ENCODE measurements around the gene TCOF1. TPM values are rescaled to one million over a fixed set of nuclear protein-coding genes. Genes with fewer than 3 reads are reported as not detected.
A peak's percentile ranks its signal among the peaks of the same experiment; 100 is the strongest.

The TCOF1 gene
- total RNA-seq, 5 donors from 2014 or later (not counting 1 experiment from before 2014, with no cell fraction given) = 50.4 to 67.8 (median 58.4) TPM

DNA sequence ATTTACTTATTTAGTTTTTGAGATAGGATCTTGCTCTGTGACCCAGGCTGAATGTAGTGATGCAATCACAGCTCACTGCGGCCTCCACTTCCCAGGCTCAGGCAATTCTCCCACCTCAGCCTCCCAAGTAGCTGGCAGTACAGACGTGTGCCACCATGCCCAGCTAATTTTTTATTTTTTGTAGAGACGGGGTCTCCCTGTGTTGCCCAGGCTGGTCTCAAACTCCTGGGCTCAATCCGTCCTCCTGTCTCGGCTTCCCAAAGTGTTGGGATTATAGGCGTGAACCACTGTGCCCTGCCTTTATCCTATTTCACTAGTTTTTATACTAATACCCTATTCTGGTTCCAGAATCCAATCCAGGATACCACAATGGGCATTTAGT lies 85.2 kb downstream of the TCOF1 start:
- Histone ChIP-seq H3K4me3 (ENCODE audit: control insufficient read depth in 1 of 2, extremely low read depth in 1 of 2, low read length in 1 of 2) (no peak overlapping the region), H3K27me3 (replicated peaks in 1 of 2; ENCODE audit: control insufficient read depth in 2 of 2, extremely low read depth in 1 of 2, insufficient read depth in 2 of 2, low read length in 1 of 2) (no peaks in the 10 kb centered on the region), H3K27ac (ENCODE audit: low read length) (no peak overlapping the region), H3K9me3 (no peaks in the 10 kb centered on the region), H3K36me3 (ENCODE audit: control insufficient read depth in 2 of 2, extremely low read depth in 1 of 2, insufficient read depth in 1 of 2, low read length in 1 of 2) (peaks cover 22 to 46% of the 10 kb centered on the region in 2 donors), H3K4me1 (ENCODE audit: control insufficient read depth in 1 of 2, extremely low read depth in 1 of 2, insufficient read depth in 2 of 2, low read length in 2 of 2) (peaks cover 8 to 13% of the 10 kb centered on the region in 2 experiments)
- CTCF ChIA-PET = no interaction called here
- no peaks in the 10 kb centered on the region for H3K27me3 Mint-ChIP-seq
- H3K9me3 Mint-ChIP-seq = no peaks in the 10 kb centered on the region
- POLR2A ChIA-PET = no interaction called here
- peaks cover 38% of the 10 kb centered on the region for H3K36me3 Mint-ChIP-seq
- no peak for ATAC-seq (replicated peaks in 1 of 4)
- DNase-seq = no peak
- H3K4me1 Mint-ChIP-seq = peaks cover 13 to 19% (median 18%) of the 10 kb centered on the region in 3 donors
- H3K27ac Mint-ChIP-seq = no peak overlapping the region
- no peak overlapping the region for H3K4me3 Mint-ChIP-seq
- WGBS (ENCODE audit: insufficient coverage) = 81% methylated on average over 5 of the region's 6 CpGs

- DNase-seq = no peak
- no peaks in the 10 kb centered on the region for H3K9me3 ChIP-seq
- POLR2A ChIA-PET = interaction anchor here in 1 of 2 donors (0.6 kb wide), 1 partner anchor 495 kb away, joined by 3 read pairs; no protein-coding TSS in a partner anchor
- H3K9me3 Mint-ChIP-seq = no peaks in the 10 kb centered on the region
- no peak overlapping the region for H3K27ac ChIP-seq (ENCODE audit: low read length)
- no peak overlapping the region for H3K4me3 ChIP-seq (ENCODE audit: control insufficient read depth in 1 of 2, extremely low read depth in 1 of 2, low read length in 1 of 2)
- peak in 2 of 4 experiments; percentile 9 to 21 for ATAC-seq (replicated peaks in 1 of 4)
- peaks cover 22 to 53% of the 10 kb centered on the region in 2 donors for H3K36me3 ChIP-seq (ENCODE audit: control insufficient read depth in 2 of 2, extremely low read depth in 1 of 2, insufficient read depth in 1 of 2, low read length in 1 of 2)
- peaks cover 46% of the 10 kb centered on the region for H3K36me3 Mint-ChIP-seq
- H3K27me3 Mint-ChIP-seq = no peaks in the 10 kb centered on the region
- peaks cover 15 to 21% of the 10 kb centered on the region in 2 experiments for H3K4me1 ChIP-seq (ENCODE audit: control insufficient read depth in 1 of 2, extremely low read depth in 1 of 2, insufficient read depth in 2 of 2, low read length in 2 of 2)
- H3K27me3 ChIP-seq (replicated peaks in 1 of 2; ENCODE audit: control insufficient read depth in 2 of 2, extremely low read depth in 1 of 2, insufficient read depth in 2 of 2, low read length in 1 of 2) = no peaks in the 10 kb centered on the region
- no peak overlapping the region for H3K4me3 Mint-ChIP-seq
- peaks cover 21 to 27% (median 26%) of the 10 kb centered on the region in 3 donors for H3K4me1 Mint-ChIP-seq
- H3K27ac Mint-ChIP-seq = no peak overlapping the region
- CTCF ChIA-PET = interaction anchor here (1.1 to 1.7 kb wide), 2 partner anchors 45 to 257 kb away, joined by 3 to 4 read pairs; partner anchors contain the start of gene RBM22 (in 1 of the 2)
- 80% methylated on average over 11 of the region's 15 CpGs for WGBS (ENCODE audit: insufficient coverage)
These were observed 86.0 kb downstream of the TCOF1 start for GRCh38 chr5:150443242-150444075.

- Mint-ChIP-seq H3K9me3 (no peaks in the 10 kb centered on the region), H3K36me3 (peaks cover 57% of the 10 kb centered on the region), H3K27me3 (no peaks in the 10 kb centered on the region), H3K27ac (no peak overlapping the region), H3K4me1 (peaks cover 26 to 35% (median 33%) of the 10 kb centered on the region in 3 donors), H3K4me3 (peak overlapping the region in 1 of 3 donors; percentile 14)
- Histone ChIP-seq H3K4me1 (ENCODE audit: control insufficient read depth in 1 of 2, extremely low read depth in 1 of 2, insufficient read depth in 2 of 2, low read length in 2 of 2) (peaks cover 18 to 29% of the 10 kb centered on the region in 2 experiments), H3K4me3 (ENCODE audit: control insufficient read depth in 1 of 2, extremely low read depth in 1 of 2, low read length in 1 of 2) (no peak overlapping the region), H3K27ac (ENCODE audit: low read length) (no peak overlapping the region), H3K9me3 (no peaks in the 10 kb centered on the region), H3K36me3 (ENCODE audit: control insufficient read depth in 2 of 2, extremely low read depth in 1 of 2, insufficient read depth in 1 of 2, low read length in 1 of 2) (peaks cover 22 to 53% of the 10 kb centered on the region in 2 donors), H3K27me3 (replicated peaks in 1 of 2; ENCODE audit: control insufficient read depth in 2 of 2, extremely low read depth in 1 of 2, insufficient read depth in 2 of 2, low read length in 1 of 2) (no peaks in the 10 kb centered on the region)
- POLR2A ChIA-PET = interaction anchor here in 1 of 2 donors (0.6 kb wide), 1 partner anchor 52 kb away, joined by 9 read pairs; no protein-coding TSS in a partner anchor
- WGBS (ENCODE audit: insufficient coverage) = 94% methylated on average over 8 of the region's 9 CpGs
- CTCF ChIA-PET = interaction anchor here (1.1 to 1.7 kb wide), 2 partner anchors 46 to 256 kb away, joined by 3 to 4 read pairs; partner anchors contain the start of gene RBM22 (in 1 of the 2)
- ATAC-seq (replicated peaks in 1 of 4) (no peak), DNase-seq (no peak)
These were observed 87.3 kb downstream of the TCOF1 start for GRCh38 chr5:150444770-150445169.

- H3K27ac ChIP-seq (ENCODE audit: low read length) = no peak overlapping the region
- DNase-seq = no peak
- H3K36me3 ChIP-seq (ENCODE audit: control insufficient read depth in 2 of 2, extremely low read depth in 1 of 2, insufficient read depth in 1 of 2, low read length in 1 of 2) = peaks cover 19 to 53% of the 10 kb centered on the region in 2 donors
- H3K27me3 ChIP-seq (replicated peaks in 1 of 2; ENCODE audit: control insufficient read depth in 2 of 2, extremely low read depth in 1 of 2, insufficient read depth in 2 of 2, low read length in 1 of 2) = no peaks in the 10 kb centered on the region
- WGBS (ENCODE audit: insufficient coverage) = 71% methylated on average over 1 of the region's 2 CpGs
- CTCF ChIA-PET = interaction anchor here (0.6 to 1.2 kb wide), 2 partner anchors 9 to 12 kb away, joined by 3 read pairs; no protein-coding TSS in a partner anchor
- no peaks in the 10 kb centered on the region for H3K9me3 ChIP-seq
- Mint-ChIP-seq H3K4me3 (peak overlapping the region in 1 of 3 donors; percentile 42), H3K36me3 (peaks cover 57% of the 10 kb centered on the region), H3K9me3 (no peaks in the 10 kb centered on the region), H3K27me3 (no peaks in the 10 kb centered on the region), H3K4me1 (peaks cover 26 to 37% (median 35%) of the 10 kb centered on the region in 3 donors), H3K27ac (peak overlapping the region; percentile 11 to 49)
- no peak for ATAC-seq (replicated peaks in 1 of 4)
- H3K4me3 ChIP-seq (ENCODE audit: control insufficient read depth in 1 of 2, extremely low read depth in 1 of 2, low read length in 1 of 2) = no peak overlapping the region
- POLR2A ChIA-PET = interaction anchor here in 1 of 2 donors (0.7 to 1.3 kb wide), 2 partner anchors 35 to 802 kb away, joined by 3 to 4 read pairs; no protein-coding TSS in a partner anchor
- H3K4me1 ChIP-seq (ENCODE audit: control insufficient read depth in 1 of 2, extremely low read depth in 1 of 2, insufficient read depth in 2 of 2, low read length in 2 of 2) = peaks cover 18 to 31% of the 10 kb centered on the region in 2 experiments
These were observed 88.6 kb downstream of the TCOF1 start for GRCh38 chr5:150446088-150446487.

DNA sequence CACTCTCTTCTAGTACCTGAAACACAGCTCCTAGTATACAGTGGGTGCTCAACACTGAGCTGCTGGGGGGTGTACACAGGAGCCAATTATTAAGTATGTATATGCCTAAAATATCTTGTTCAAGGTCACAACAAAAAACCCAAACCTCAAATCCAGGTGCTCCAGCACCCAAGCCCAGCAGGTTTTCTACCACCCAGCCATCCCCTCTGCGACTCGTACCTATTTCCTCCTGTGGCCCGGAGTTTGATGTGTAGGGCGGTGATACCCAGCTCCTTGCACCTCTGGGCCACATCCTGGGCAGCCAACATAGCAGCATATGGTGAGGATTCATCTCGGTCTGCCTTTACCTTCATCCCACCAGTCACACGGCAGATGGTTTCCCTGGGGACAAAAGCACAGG lies 89.1 kb downstream of the TCOF1 start:
- Mint-ChIP-seq H3K4me3 (peak overlapping the region in 1 of 3 donors; percentile 42), H3K4me1 (peaks cover 26 to 37% (median 35%) of the 10 kb centered on the region in 3 donors), H3K27ac (peak overlapping the region; percentile 11 to 49), H3K27me3 (no peaks in the 10 kb centered on the region), H3K36me3 (peaks cover 57% of the 10 kb centered on the region), H3K9me3 (no peaks in the 10 kb centered on the region)
- Histone ChIP-seq H3K27me3 (replicated peaks in 1 of 2; ENCODE audit: control insufficient read depth in 2 of 2, extremely low read depth in 1 of 2, insufficient read depth in 2 of 2, low read length in 1 of 2) (no peaks in the 10 kb centered on the region), H3K9me3 (no peaks in the 10 kb centered on the region), H3K36me3 (ENCODE audit: control insufficient read depth in 2 of 2, extremely low read depth in 1 of 2, insufficient read depth in 1 of 2, low read length in 1 of 2) (peaks cover 19 to 53% of the 10 kb centered on the region in 2 donors), H3K4me3 (ENCODE audit: control insufficient read depth in 1 of 2, extremely low read depth in 1 of 2, low read length in 1 of 2) (no peak overlapping the region), H3K27ac (ENCODE audit: low read length) (peak overlapping the region; percentile 0), H3K4me1 (ENCODE audit: control insufficient read depth in 1 of 2, extremely low read depth in 1 of 2, insufficient read depth in 2 of 2, low read length in 2 of 2) (peaks cover 18 to 31% of the 10 kb centered on the region in 2 experiments)
- ATAC-seq (replicated peaks in 1 of 4) (no peak), DNase-seq (no peak)
- ChIA-PET POLR2A (interaction anchor here (0.5 to 1.3 kb wide), 4 partner anchors 36 to 802 kb away, joined by 3 to 6 read pairs (median 4); no protein-coding TSS in a partner anchor), CTCF (interaction anchor here (0.6 to 1.2 kb wide), 4 partner anchors 9 to 274 kb away, joined by 3 read pairs; partner anchors contain the start of gene CD74 (in 1 of the 2))
- no CpG with 5 or more reads among the region's 6 CpGs for WGBS (ENCODE audit: insufficient coverage)

DNA sequence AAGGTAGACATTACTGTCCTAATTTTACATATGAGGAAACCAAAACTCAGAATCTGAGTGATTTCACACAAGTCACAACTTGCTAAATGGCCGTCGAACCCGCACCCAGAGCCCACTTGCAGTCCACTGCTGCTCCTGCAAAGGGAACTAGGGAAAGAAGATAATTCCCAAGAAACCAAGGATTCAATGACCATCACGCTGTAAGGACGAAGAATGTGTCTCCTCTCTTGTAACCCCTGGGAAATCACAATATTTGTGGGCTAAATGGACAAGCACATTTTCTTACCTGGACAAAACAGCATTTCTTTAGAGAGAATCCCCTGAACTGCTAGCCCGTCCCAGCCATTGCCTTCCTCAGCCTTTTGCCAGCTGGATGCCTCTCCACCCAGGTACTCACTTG lies 89.7 kb downstream of the TCOF1 start:
- ATAC-seq (replicated peaks in 1 of 4) = no peak
- Mint-ChIP-seq H3K9me3 (no peaks in the 10 kb centered on the region), H3K27me3 (no peaks in the 10 kb centered on the region), H3K36me3 (peaks cover 57% of the 10 kb centered on the region), H3K4me1 (peaks cover 26 to 37% (median 35%) of the 10 kb centered on the region in 3 donors), H3K4me3 (peak overlapping the region; percentile 87 to 99 (median 95)), H3K27ac (peak overlapping the region; percentile 100)
- H3K4me1 ChIP-seq (ENCODE audit: control insufficient read depth in 1 of 2, extremely low read depth in 1 of 2, insufficient read depth in 2 of 2, low read length in 2 of 2) = peaks cover 18 to 31% of the 10 kb centered on the region in 2 experiments
- 93% methylated on average over 5 of the region's 6 CpGs for WGBS (ENCODE audit: insufficient coverage)
- POLR2A ChIA-PET = interaction anchor here in 1 of 2 donors (0.6 kb wide), 1 partner anchor 36 kb away, joined by 6 read pairs; no protein-coding TSS in a partner anchor
- no peaks in the 10 kb centered on the region for H3K27me3 ChIP-seq (replicated peaks in 1 of 2; ENCODE audit: control insufficient read depth in 2 of 2, extremely low read depth in 1 of 2, insufficient read depth in 2 of 2, low read length in 1 of 2)
- no peak for DNase-seq
- CTCF ChIA-PET = interaction anchor here (0.7 to 1.2 kb wide), 2 partner anchors 10 to 34 kb away, joined by 3 read pairs; partner anchors contain the start of gene CD74 (in 1 of the 2)
- H3K36me3 ChIP-seq (ENCODE audit: control insufficient read depth in 2 of 2, extremely low read depth in 1 of 2, insufficient read depth in 1 of 2, low read length in 1 of 2) = peaks cover 19 to 53% of the 10 kb centered on the region in 2 donors
- no peak overlapping the region for H3K4me3 ChIP-seq (ENCODE audit: control insufficient read depth in 1 of 2, extremely low read depth in 1 of 2, low read length in 1 of 2)
- H3K9me3 ChIP-seq = no peaks in the 10 kb centered on the region
- peak overlapping the region; percentile 97 for H3K27ac ChIP-seq (ENCODE audit: low read length)

Measured in T-cell (primary cell).